WTC11 (cell line): Measurements from ENCODE around the gene LHPP. TPM values are rescaled to one million over a fixed set of nuclear protein-coding genes. Genes with fewer than 3 reads are reported as not detected.

Experiments
- ATAC-seq: fragments of 200-7000 bp; cut with Tn5 transposase; 2 replicates; pipeline ENCODE4 v1.10.0; 2021; ENCODE audit warnings: mild to moderate bottlenecking, moderate library complexity
- CTCF ChIA-PET: fragments of 300-600 bp; sonication (Branson Sonifier 250); formaldehyde crosslinking; loops from one replicate; lab custom pipeline; 2021; ENCODE audit warnings: antibody characterized with exemption; lab: Charles Lee
- POLR2A ChIA-PET: fragments of 350-600 bp; sonication (Branson Sonifier 250); formaldehyde crosslinking; loops from one replicate; lab custom pipeline; 2021; ENCODE audit warnings: antibody characterized with exemption; lab: Charles Lee
- DNase-seq: peaks from one replicate; pipeline ENCODE4 v3.0.0; 2021; ENCODE audit warnings: low spot score
- H3K27ac Mint-ChIP-seq: 2 replicates; pipeline ENCODE4 v1.8.0; 2021; ENCODE audit warnings: mixed read lengths
- H3K27me3 Mint-ChIP-seq: 2 replicates; pipeline ENCODE4 v1.8.0; 2021; ENCODE audit warnings: low read depth, mild to moderate bottlenecking, moderate library complexity, mixed read lengths
- H3K36me3 Mint-ChIP-seq: 2 replicates; pipeline ENCODE4 v1.8.0; 2021; ENCODE audit warnings: mixed read lengths
- H3K4me1 Mint-ChIP-seq: 2 replicates; pipeline ENCODE4 v1.8.0; 2022; ENCODE audit warnings: mixed read lengths
- H3K4me3 Mint-ChIP-seq: 2 replicates; pipeline ENCODE4 v1.8.0; 2021; ENCODE audit warnings: mild to moderate bottlenecking, moderate library complexity, mixed read lengths
- H3K9me3 Mint-ChIP-seq: 2 replicates; pipeline ENCODE4 v1.8.0; 2021; ENCODE audit warnings: mixed read lengths
- ARID4B ChIP-seq: sonication (generic); formaldehyde crosslinking; IDR thresholded peaks from 2 replicates; pipeline ENCODE4 v1.8.0; 2023; ENCODE audit warnings: missing genetic modification reagents, mild to moderate bottlenecking, borderline replicate concordance
- CREM ChIP-seq: sonication (generic); formaldehyde crosslinking; IDR thresholded peaks from 2 replicates; pipeline ENCODE4 v1.8.1; 2022; ENCODE audit warnings: mild to moderate bottlenecking, missing genetic modification reagents, moderate library complexity
- GABPB1 ChIP-seq: sonication (generic); formaldehyde crosslinking; IDR thresholded peaks from 2 replicates; pipeline ENCODE4 v1.8.1; 2023; ENCODE audit warnings: mild to moderate bottlenecking, missing genetic modification reagents
- GTF2I ChIP-seq: fragments of 250-450 bp; sonication (Bioruptor Pico); conservative IDR thresholded peaks from 2 replicates; pipeline ENCODE4 v1.4.0; 2021; ENCODE audit warnings: mild to moderate bottlenecking
- IRF1 ChIP-seq: sonication (generic); formaldehyde crosslinking; IDR thresholded peaks from 2 replicates; pipeline ENCODE4 v1.8.0; 2023; ENCODE audit warnings: missing genetic modification reagents
- IRF2 ChIP-seq: sonication (generic); formaldehyde crosslinking; IDR thresholded peaks from 2 replicates; pipeline ENCODE4 v1.8.0; 2022; ENCODE audit warnings: low read depth, missing genetic modification reagents, borderline replicate concordance
- NR2C2 ChIP-seq: sonication (generic); formaldehyde crosslinking; IDR thresholded peaks from 2 replicates; pipeline ENCODE4 v1.8.0; 2022; ENCODE audit warnings: mild to moderate bottlenecking, missing genetic modification reagents
- OVOL2 ChIP-seq: fragments of 250-450 bp; sonication (Bioruptor Pico); IDR thresholded peaks from 2 replicates; pipeline ENCODE4 v1.9.0; 2021; ENCODE audit warnings: mild to moderate bottlenecking, borderline replicate concordance
- RELA ChIP-seq: sonication (generic); formaldehyde crosslinking; IDR thresholded peaks from 2 replicates; pipeline ENCODE4 v1.8.1; 2022; ENCODE audit warnings: missing genetic modification reagents, mild to moderate bottlenecking, borderline replicate concordance
- SMAD4 ChIP-seq: sonication (generic); formaldehyde crosslinking; IDR thresholded peaks from 2 replicates; pipeline ENCODE4 v1.8.0; 2022; ENCODE audit warnings: mild to moderate bottlenecking, missing genetic modification reagents
- TP53 ChIP-seq: sonication (generic); formaldehyde crosslinking; IDR thresholded peaks from 2 replicates; pipeline ENCODE4 v1.8.1; 2023; ENCODE audit warnings: mild to moderate bottlenecking, missing genetic modification reagents
- ZNF138 ChIP-seq: sonication (generic); formaldehyde crosslinking; conservative IDR thresholded peaks from 2 replicates; pipeline ENCODE4 v1.8.1; 2022; ENCODE audit warnings: mild to moderate bottlenecking, moderate library complexity, missing genetic modification reagents
- ZNF232 ChIP-seq: sonication (generic); formaldehyde crosslinking; IDR thresholded peaks from 2 replicates; pipeline ENCODE4 v1.8.0; 2022; ENCODE audit warnings: mild to moderate bottlenecking, missing genetic modification reagents
- ZNF425 ChIP-seq: fragments of 250-450 bp; sonication (Bioruptor Pico); conservative IDR thresholded peaks from 2 replicates; pipeline ENCODE4 v1.9.0; 2021; ENCODE audit warnings: mild to moderate bottlenecking
- ZNF512 ChIP-seq: sonication (generic); formaldehyde crosslinking; IDR thresholded peaks from 2 replicates; pipeline ENCODE4 v1.8.1; 2022; ENCODE audit warnings: missing genetic modification reagents, borderline replicate concordance
- total RNA-seq: library from RNA; stranded (reverse); gene quantifications from 3 replicates; pipeline ENCODE4 v1.2.3, GENCODE V29; 2021

LHPP gene
- total RNA-seq, 1 experiment from 2014 or later = 33.2 TPM

GRCh38 chr10:124512040-124512428 is 50.4 kb downstream of the LHPP start (continued):
- TF ChIP-seq ARID4B (CRISPR knock-in tag) (no peak), TP53 (CRISPR knock-in tag) (no peak), IRF2 (CRISPR knock-in tag) (no peak)

GRCh38 chr10:124512600-124512999 is 51.0 kb downstream of the LHPP start:
- DNase-seq = no peak
- Mint-ChIP-seq H3K27ac (peak overlapping the region; percentile 25; the same call in 1 of the 2 replicates), H3K4me1 (no peaks in the 10 kb centered on the region), H3K36me3 (peaks cover 6% of the 10 kb centered on the region), H3K4me3 (no peak overlapping the region), H3K27me3 (no peaks in the 10 kb centered on the region), H3K9me3 (no peaks in the 10 kb centered on the region; the same call in 1 of the 2 replicates)
- POLR2A ChIA-PET = no interaction called here
- ATAC-seq = no peak
- CTCF ChIA-PET = interaction anchor here (0.6 to 0.8 kb wide), 3 partner anchors 20 to 1503 kb away, joined by 3 to 4 read pairs (median 3); no protein-coding TSS in a partner anchor
- TF ChIP-seq GABPB1 (CRISPR knock-in tag) = no peak
- no peak for TF ChIP-seq SMAD4
- no peak for TF ChIP-seq RELA
- no peak for TF ChIP-seq NR2C2 (CRISPR knock-in tag)
- TF ChIP-seq CREM (CRISPR knock-in tag) = no peak
- no peak for TF ChIP-seq ZNF512 (CRISPR knock-in tag)
- no peak for TF ChIP-seq IRF1 (CRISPR knock-in tag)
- TF ChIP-seq ZNF425 (CRISPR knock-in tag) = no peak
- no peak for TF ChIP-seq ZNF138 (CRISPR knock-in tag)
- no peak for TF ChIP-seq GTF2I
- no peak for TF ChIP-seq OVOL2
- TF ChIP-seq ZNF232 (CRISPR knock-in tag) = no peak
